Adrenal gland (tissue), 12 donors: Measurements from ENCODE around the gene FUT7. TPM values are rescaled to one million over a fixed set of nuclear protein-coding genes. Genes with fewer than 3 reads are reported as not detected.

Experiments
- DNase-seq, 7 donors: peaks; one replicate each; pipeline ENCODE4 v3.0.0-alpha.2; 2019 to 2020
- H3K27ac ChIP-seq, 5 donors: fragments of 200-600 bp; sonication (generic) in 4 of 5; 1 replicate in 3 of 5; 2 replicates in 2 of 5; pipeline versions ENCODE4 v1.5.1 to v1.8.0; 2016 to 2020; ENCODE audit warnings: mild to moderate bottlenecking in 1 of 5
- H3K27me3 ChIP-seq: fragments of 200-600 bp; 2 replicates; pipeline ENCODE4 v1.8.0; 2021
- H3K36me3 ChIP-seq, 2 donors: fragments of 200-600 bp; replicated peaks in 1 of 2; 1 replicate in 1 of 2; 2 replicates in 1 of 2; pipeline versions ENCODE4 v1.5.1 to v1.8.0; 2018 to 2022
- H3K4me1 ChIP-seq, 2 donors: fragments of 200-600 bp; replicated peaks in 1 of 2; 1 replicate in 1 of 2; 2 replicates in 1 of 2; pipeline versions ENCODE4 v1.5.1 to v1.8.0; 2018 to 2021
- H3K4me3 ChIP-seq, 4 donors: fragments of 200-600 bp; sonication (generic) in 3 of 4; one replicate each; pipeline ENCODE4 v1.5.1; 2016 to 2018
- H3K9me3 ChIP-seq, 3 donors: fragments of 200-600 bp; sonication (generic) in 1 of 3; replicated peaks in 1 of 3; 1 replicate in 2 of 3; 2 replicates in 1 of 3; pipeline versions ENCODE4 v1.5.1 to v1.8.0; 2016 to 2021
- CTCF ChIP-seq, 6 experiments: fragments of 450-650 bp in 4 of 6; fragments of 200-600 bp in 2 of 6; sonication (generic) in 1 of 6; IDR thresholded peaks; 1 replicate in 5 of 6; 2 replicates in 1 of 6; pipeline versions ENCODE4 v1.5.1 to v1.8.0; 2016 to 2021; ENCODE audit warnings: antibody characterized with exemption in 6 of 6, mild to moderate bottlenecking in 2 of 6, moderate library complexity in 1 of 6
- POLR2A ChIP-seq, 2 donors: fragments of 450-650 bp; IDR thresholded peaks; one replicate each; pipeline ENCODE4 v1.6.1; 2017; ENCODE audit warnings: antibody characterized with exemption in 2 of 2, mild to moderate bottlenecking in 2 of 2, moderate library complexity in 1 of 2
- WGBS, 4 donors: extraction: QIAGEN DNeasy Blood & Tissue Kit in 2 of 4; methylation state at CpG; one replicate each; pipeline versions ENCODE4 v1.1.5 to v1.1.7; 2013 to 2017; 5-methylcytosine and 5-hydroxymethylcytosine counted together
- intact Hi-C, 2 donors: fragments of 100-400 bp; cut with DNase I; formaldehyde crosslinking; loops; one replicate each; pipeline versions ENCODE4 v1.14.1 to v1.15.0; 2022 to 2023
- polyA plus RNA-seq, 3 donors: library from polyadenylated mRNA; stranded (reverse); fragments of 200-250 nt in 2 of 3; fragments of 350-450 nt in 1 of 3; fragmentation: Illumina TruSeq in 1 of 3; extraction: RNeasy Lipid Tissue Mini Kit (QIAGEN cat#74804) in 1 of 3; gene quantifications; one replicate each; pipeline ENCODE4 v1.2.3, GENCODE V29; 2013 to 2014
- total RNA-seq, 9 donors: library from RNA; depleted of rRNA in 4 of 9; stranded (reverse); fragments of >200 nt in 4 of 9; fragments of 120-200 nt in 1 of 9; fragmentation: NEBNext Ultra II Directional in 1 of 9; extraction: Animal tissue kit (Norgen Biotek cat#: 25700) in 1 of 9; gene quantifications; one replicate each; pipeline versions ENCODE4 v1.1.0 to v1.2.4, GENCODE V29; 2013 to 2023
- donor health status: healthy with polysubstance abuse.
- donor health status: Bipolar disorder and iron deficiency.
- donor health status: DM: yes; HTN: yes; CAD: no.
- donor health status: DM: no; HTN: no; CAD: no.
- donor health status: DM: no; HTN: no; CAD: no.
- donor health status: DM: yes; HTN: yes; CAD: no.

FUT7 gene
- total and polyA plus RNA-seq, 12 donors, result 0.11 to 0.69 (median 0.17) TPM; not detected in 5

GRCh38 chr9:137058521-137059234 lies 26.8 kb upstream of the FUT7 start:
- intact Hi-C loops, result no loop called here
- WGBS, 4 donors, result 84 to 86% (median 85%) methylated on average over 9 of the region's 9 CpGs
- DNase-seq, result no peak
- H3K4me3 ChIP-seq, result no peak overlapping the region
- H3K27me3 ChIP-seq, result peaks cover 9% of the 10 kb centered on the region
- no peak overlapping the region for H3K27ac ChIP-seq
- TF ChIP-seq CTCF (IDR thresholded peaks at IDR 0.05) (no peak), POLR2A (IDR thresholded peaks at IDR 0.05) (no peak)
- H3K36me3 ChIP-seq, result no peaks in the 10 kb centered on the region
- H3K9me3 ChIP-seq, result no peaks in the 10 kb centered on the region
- peaks cover 0 to 17% of the 10 kb centered on the region in 2 donors for H3K4me1 ChIP-seq

- TF ChIP-seq CTCF (IDR thresholded peaks at IDR 0.05) (no peak), POLR2A (IDR thresholded peaks at IDR 0.05) (no peak)
- Histone ChIP-seq H3K9me3 (no peaks in the 10 kb centered on the region), H3K27ac (no peak overlapping the region), H3K4me1 (peaks cover 0 to 21% of the 10 kb centered on the region in 2 donors), H3K36me3 (no peaks in the 10 kb centered on the region), H3K27me3 (peaks cover 20% of the 10 kb centered on the region), H3K4me3 (no peak overlapping the region)
- DNase-seq, result no peak
- WGBS, 4 donors, result 64 to 90% (median 77%) methylated on average over 16 of the region's 16 CpGs
- intact Hi-C loops, result no loop called here
These were observed 25.7 kb upstream of the FUT7 start for GRCh38 chr9:137057545-137057944.

GRCh38 chr9:137056739-137057415 lies 25.0 kb upstream of the FUT7 start:
- Histone ChIP-seq H3K36me3 (no peaks in the 10 kb centered on the region), H3K27ac (no peak overlapping the region), H3K4me1 (peaks cover 0 to 21% of the 10 kb centered on the region in 2 donors)

More at GRCh38 chr9:137056739-137057415, 25.0 kb upstream of the FUT7 start:
- no peaks in the 10 kb centered on the region for H3K9me3 ChIP-seq
- H3K4me3 ChIP-seq, result no peak overlapping the region
- peaks cover 25% of the 10 kb centered on the region for H3K27me3 ChIP-seq
- DNase-seq, result no peak
- 71 to 81% (median 79%) methylated on average over 16 to 17 of the region's 17 CpGs for WGBS, 4 donors
- no peak for TF ChIP-seq CTCF (IDR thresholded peaks at IDR 0.05)
- TF ChIP-seq POLR2A (IDR thresholded peaks at IDR 0.05), result no peak
- intact Hi-C loops, result no loop called here
